Activated CD4-positive, alpha-beta memory T cell treated with anti-CD3 and anti-CD28 coated beads, Interleukin-2, amount 10 ng/mL, durations not matched to agents 7 days and 5 days (primary cell): ENCODE measurements around the gene ASCL2. TPM values are rescaled to one million over a fixed set of nuclear protein-coding genes. Genes with fewer than 3 reads are reported as not detected.

Experiments used
- total RNA-seq, 2 experiments: library from RNA; stranded (reverse); gene quantifications; one replicate each; pipeline ENCODE4 v1.2.3, GENCODE V29; 2021

ASCL2 gene
- total RNA-seq, 2 experiments from 2014 or later = 0.35 to 0.68 TPM

Other genes starting within 250 kb of the ASCL2 start
- gene IGF2, start 131.2 kb downstream of the ASCL2 start, total RNA-seq = under 1 TPM; 0.70 to 0.76 TPM
- gene INS, start 109.4 kb downstream of the ASCL2 start, total RNA-seq = not detected
- gene TH, start 98.8 kb downstream of the ASCL2 start, total RNA-seq = not detected
- 10 to 100 TPM; 66.0 to 68.3 TPM for gene C11orf21, start 31.3 kb upstream of the ASCL2 start, total RNA-seq
- gene TSPAN32, start 31.4 kb upstream of the ASCL2 start, total RNA-seq = 10 to 100 TPM; 48.0 to 50.1 TPM
- 100 to 1,000 TPM; 192 TPM for gene CD81, start 106.7 kb upstream of the ASCL2 start, total RNA-seq
- gene TSSC4, start 130.2 kb upstream of the ASCL2 start, total RNA-seq = 10 to 100 TPM; 46.4 to 46.5 TPM
- not detected for gene TRPM5, start 173.9 kb upstream of the ASCL2 start, total RNA-seq
- 10 to 100 TPM; 14.8 to 15.0 TPM for gene KCNQ1, start 174.4 kb upstream of the ASCL2 start, total RNA-seq